ENCODE results near the gene MCU.

- TF ChIP-seq ATF2 (IDR thresholded peaks at IDR 0.05; ENCODE audit: low read length): no peak
- TF ChIP-seq KDM1A (IDR thresholded peaks at IDR 0.05; ENCODE audit: borderline replicate concordance, low read length): no peak
Observed at GRCh38 chr10:72831696-72832409, 139.9 kb downstream of the MCU start.
